Thymus (tissue), 14 donors: Measurements from ENCODE around the gene HECTD1. TPM values are rescaled to one million over a fixed set of nuclear protein-coding genes. Genes with fewer than 3 reads are reported as not detected.
"Not testable (repeated sequence)": the region's sequence is repeated elsewhere in the genome, so short reads cannot be mapped to it uniquely, and the experiment has no call there.

Experiments
- DNase-seq, 9 donors: peaks; one replicate each; pipeline ENCODE4 v3.0.0-alpha.2; 2013; ENCODE audit warnings: low spot score in 9 of 9, low read depth in 6 of 9, missing footprints in 1 of 9
- H3K27ac ChIP-seq, 2 donors: one replicate each; pipeline ENCODE4 v1.5.1; 2013; ENCODE audit warnings: control low read depth in 1 of 2, low read depth in 1 of 2, low read length in 1 of 2, mild to moderate bottlenecking in 1 of 2, moderate library complexity in 1 of 2
- H3K27me3 ChIP-seq, 2 donors: one replicate each; pipeline ENCODE4 v1.5.1; 2013; ENCODE audit warnings: low read length in 1 of 2; ENCODE audit not compliant: control insufficient read depth in 2 of 2, insufficient read depth in 1 of 2
- H3K36me3 ChIP-seq, 2 donors: one replicate each; pipeline ENCODE4 v1.5.1; 2013; ENCODE audit warnings: low read length in 1 of 2, mild to moderate bottlenecking in 1 of 2, moderate library complexity in 1 of 2; ENCODE audit not compliant: control insufficient read depth in 2 of 2, insufficient read depth in 2 of 2
- H3K4me1 ChIP-seq, 2 donors: one replicate each; pipeline ENCODE4 v1.5.1; 2013; ENCODE audit warnings: low read length in 2 of 2; ENCODE audit not compliant: control insufficient read depth in 2 of 2, insufficient read depth in 2 of 2
- H3K4me3 ChIP-seq, 2 donors: one replicate each; pipeline ENCODE4 v1.5.1; 2013; ENCODE audit warnings: low read length in 2 of 2, control low read depth in 1 of 2, mild to moderate bottlenecking in 1 of 2
- H3K9me3 ChIP-seq, 2 donors: one replicate each; pipeline ENCODE4 v1.5.1; 2013; ENCODE audit warnings: low read length in 1 of 2, mild to moderate bottlenecking in 1 of 2; ENCODE audit not compliant: control insufficient read depth in 2 of 2, insufficient read depth in 1 of 2
- WGBS: extraction: QIAGEN DNeasy Blood & Tissue Kit; methylation state at CpG from one replicate; pipeline ENCODE4 v1.1.7; 2013; 5-methylcytosine and 5-hydroxymethylcytosine counted together
- long read RNA-seq, 10 donors: transcript quantifications; one replicate each; lab custom pipeline, GENCODE V29; 2026
- polyA plus RNA-seq: library from polyadenylated mRNA; stranded (reverse); fragments of 200-250 nt; gene quantifications from one replicate; pipeline ENCODE4 v1.2.3, GENCODE V29; 2013
- total RNA-seq: library from RNA; stranded (reverse); fragments of 120-200 nt; gene quantifications from one replicate; pipeline ENCODE4 v1.2.4, GENCODE V29; 2013
- donor health status: healthy.

Gene HECTD1
- 74.3 TPM for total RNA-seq
- 46.0 TPM for polyA plus RNA-seq
- long read RNA-seq, donor 1 = 0 reads
- long read RNA-seq, donor 2 = 0 reads
- long read RNA-seq, donor 3, partial matches to known transcripts = 0 of 2 reads
- long read RNA-seq, donor 3, other reads (novel, unspliced or antisense) = 0 of 2 reads
- long read RNA-seq, donor 4, partial matches to known transcripts = 0 of 1 reads
- long read RNA-seq, donor 4, other reads (novel, unspliced or antisense) = 0 of 1 reads
- long read RNA-seq, donor 5, partial matches to known transcripts = 0 of 2 reads
- long read RNA-seq, donor 5, other reads (novel, unspliced or antisense) = 0 of 2 reads
- long read RNA-seq, donor 6, partial matches to known transcripts = 0 of 1 reads
- long read RNA-seq, donor 6, other reads (novel, unspliced or antisense) = 0 of 1 reads
- long read RNA-seq, donor 7, full-length matches to known transcripts = 4 of 4 reads
- long read RNA-seq, donor 7, partial matches to known transcripts = 0 of 4 reads
- long read RNA-seq, donor 7, other reads (novel, unspliced or antisense) = 0 of 4 reads
- long read RNA-seq, donor 8 = 0 reads
- long read RNA-seq, donor 9, partial matches to known transcripts = 0 of 1 reads
- long read RNA-seq, donor 9, other reads (novel, unspliced or antisense) = 0 of 1 reads
- long read RNA-seq, donor 10, partial matches to known transcripts = 0 of 3 reads
- long read RNA-seq, donor 10, other reads (novel, unspliced or antisense) = 0 of 3 reads

DNA sequence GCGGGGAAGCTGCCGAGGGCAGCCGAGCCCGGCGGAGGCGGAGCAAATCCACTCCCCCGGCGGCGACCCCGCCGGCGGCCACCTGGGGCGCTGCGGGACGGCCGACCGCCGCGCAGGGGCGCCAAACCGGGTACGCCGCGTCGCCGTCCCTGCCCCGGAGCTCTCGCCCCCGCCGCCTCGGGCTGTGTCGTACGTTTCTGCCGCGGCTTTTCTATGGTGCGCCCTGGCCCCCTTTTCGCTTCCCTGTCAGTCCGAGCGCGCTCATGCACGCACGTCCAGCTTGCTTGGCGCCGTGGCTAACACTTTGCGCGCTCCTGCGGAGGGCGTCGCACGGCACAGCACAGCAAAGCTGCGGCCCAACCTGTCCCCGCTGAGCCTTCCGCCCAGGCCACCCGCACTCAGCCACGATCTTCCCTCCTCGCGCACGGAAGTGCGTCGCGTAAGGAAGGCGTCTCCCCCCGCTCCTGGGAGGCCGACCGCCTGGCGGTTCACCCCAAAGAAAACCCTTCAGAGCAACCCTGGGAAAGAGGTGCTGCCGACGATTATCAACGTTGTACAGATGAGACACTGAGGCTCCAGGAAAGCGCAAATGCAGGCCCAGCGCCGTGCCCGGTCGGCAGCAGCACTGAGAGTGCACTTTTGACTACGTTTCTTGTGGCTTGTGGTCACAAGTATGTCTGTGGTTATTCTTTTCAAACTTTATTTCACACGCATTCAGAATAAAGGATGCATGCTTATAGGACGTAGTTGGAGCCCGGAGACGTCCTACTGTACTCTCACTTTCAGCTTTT is at the start of gene HECTD1:
Gene HECTD1, minus strand, starts transcription at position 39 of the 791 bp plus-strand sequence. CDS start 1,857 bp downstream, outside the sequence.
- Histone ChIP-seq H3K36me3 (no peaks in the 10 kb centered on the region), H3K9me3 (no peaks in the 10 kb centered on the region), H3K4me1 (peaks cover 11 to 12% of the 10 kb centered on the region in 2 donors), H3K27me3 (no peaks in the 10 kb centered on the region), H3K4me3 (peak within 1 kb of the TSS; percentile 82 to 94), H3K27ac (peak within 1 kb of the TSS; percentile 92 to 99)
- under 1% methylated on average over 79 of the region's 79 CpGs for WGBS
- DNase-seq = peak; percentile 69 to 91 (median 78)

DNA sequence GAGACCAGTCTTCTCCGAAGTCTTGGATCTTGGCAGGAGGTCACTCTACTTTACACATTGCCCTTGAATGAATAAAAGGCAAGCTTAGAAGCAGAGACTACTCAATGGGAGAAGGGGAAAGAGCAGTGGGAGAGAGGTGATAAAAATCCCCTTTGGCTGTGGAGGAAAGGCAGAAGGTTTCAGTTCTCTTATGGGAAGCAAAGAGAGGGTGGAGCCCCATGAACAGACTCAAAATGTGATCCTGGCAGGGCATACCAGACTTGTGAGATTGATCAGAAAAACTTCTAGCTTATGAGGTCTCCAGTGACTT is 49.6 kb upstream of the HECTD1 start:
- Histone ChIP-seq H3K9me3 (no peaks in the 10 kb centered on the region), H3K4me3 (no peak overlapping the region), H3K36me3 (no peaks in the 10 kb centered on the region), H3K27me3 (no peaks in the 10 kb centered on the region), H3K27ac (no peak overlapping the region), H3K4me1 (no peaks in the 10 kb centered on the region)
- WGBS = 98% methylated on average over 1 of the region's 1 CpG
- no peak for DNase-seq

DNA sequence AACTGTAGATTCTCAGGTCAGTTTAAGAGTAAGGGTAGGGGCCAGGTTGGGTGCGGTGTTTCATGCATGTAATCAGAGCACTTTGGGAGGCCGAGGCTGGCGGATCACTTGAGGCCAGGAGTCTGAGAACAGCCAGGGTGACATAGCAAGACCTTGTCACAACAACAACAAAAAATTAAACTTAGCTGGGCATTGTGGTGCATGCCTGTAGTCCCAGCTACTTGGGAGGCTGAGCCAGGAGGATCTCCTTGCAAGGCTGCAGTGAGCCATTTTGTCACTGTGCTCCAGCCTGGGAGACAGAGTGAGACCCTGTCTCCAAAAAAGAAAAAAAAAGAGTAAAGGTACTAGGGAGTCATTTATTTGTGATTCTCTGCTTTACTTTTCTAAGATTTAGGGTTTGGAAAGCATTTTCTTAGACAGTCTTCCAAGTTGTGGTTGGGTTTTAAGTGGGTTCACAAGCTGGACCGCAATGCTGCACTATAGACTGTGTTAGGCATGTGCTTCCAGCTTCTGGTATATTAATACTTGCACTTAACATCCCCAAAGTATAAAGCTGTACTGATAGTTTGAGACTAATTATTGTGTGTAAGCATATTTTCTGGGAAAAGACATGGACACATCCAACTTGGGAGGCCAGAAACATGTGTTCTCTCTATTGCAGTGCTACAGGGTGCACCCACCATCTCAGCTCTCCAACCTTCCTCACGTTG is 49.1 kb upstream of the HECTD1 start:
- Histone ChIP-seq H3K4me1 (no peaks in the 10 kb centered on the region), H3K36me3 (no peaks in the 10 kb centered on the region), H3K9me3 (no peaks in the 10 kb centered on the region), H3K27me3 (no peaks in the 10 kb centered on the region), H3K27ac (no peak overlapping the region), H3K4me3 (no peak overlapping the region)
- 96% methylated on average over 5 of the region's 5 CpGs for WGBS
- DNase-seq = no peak

DNA sequence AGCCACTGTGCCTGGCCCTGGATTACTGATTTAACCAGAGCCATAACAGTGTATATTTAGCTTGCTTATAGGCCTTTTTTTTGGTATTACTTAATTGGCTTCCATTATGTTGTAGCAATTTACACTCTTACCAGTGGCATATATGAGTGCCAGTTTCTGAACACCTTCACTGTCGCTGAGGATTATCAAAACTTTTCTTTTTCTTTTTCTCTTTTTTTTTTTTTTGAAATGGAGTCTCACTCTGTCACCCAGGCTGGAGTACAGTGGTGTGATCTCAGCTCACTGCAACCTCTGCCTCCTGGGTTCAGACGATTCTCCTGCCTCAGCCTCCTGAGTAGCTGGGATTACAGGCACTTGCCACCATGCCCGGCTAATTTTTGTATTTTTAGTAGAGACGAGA is 48.3 kb upstream of the HECTD1 start:
- H3K9me3 ChIP-seq, H3K27me3 ChIP-seq, H3K27ac ChIP-seq, H3K4me3 ChIP-seq, H3K4me1 ChIP-seq, DNase-seq, H3K36me3 ChIP-seq: not testable (repeated sequence)
- WGBS = 94% methylated on average over 4 of the region's 4 CpGs

DNA sequence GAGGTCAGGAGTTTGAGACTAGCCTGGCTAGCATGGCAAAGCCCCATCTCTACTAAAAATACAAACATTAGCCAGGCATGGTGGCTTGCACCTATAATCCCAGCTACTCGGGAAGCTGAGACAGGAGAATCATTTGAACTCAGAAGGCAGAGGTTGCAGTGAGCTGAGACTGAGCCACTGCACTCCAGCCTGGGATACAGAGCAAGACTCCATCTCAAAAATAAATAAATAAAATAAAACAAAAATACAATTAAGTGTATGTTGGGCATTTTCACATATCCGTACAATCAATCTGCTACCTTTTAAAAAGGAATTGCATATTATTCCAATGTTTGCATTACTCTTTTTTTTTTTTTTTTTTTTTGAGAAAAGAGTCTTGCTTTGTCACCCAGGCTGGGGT is 47.7 kb upstream of the HECTD1 start:
- Histone ChIP-seq H3K4me1 (no peaks in the 10 kb centered on the region), H3K27me3 (no peaks in the 10 kb centered on the region), H3K36me3 (no peaks in the 10 kb centered on the region), H3K27ac (no peak overlapping the region), H3K4me3 (no peak overlapping the region), H3K9me3 (no peaks in the 10 kb centered on the region)
- DNase-seq = no peak
- 98% methylated on average over 2 of the region's 2 CpGs for WGBS

DNA sequence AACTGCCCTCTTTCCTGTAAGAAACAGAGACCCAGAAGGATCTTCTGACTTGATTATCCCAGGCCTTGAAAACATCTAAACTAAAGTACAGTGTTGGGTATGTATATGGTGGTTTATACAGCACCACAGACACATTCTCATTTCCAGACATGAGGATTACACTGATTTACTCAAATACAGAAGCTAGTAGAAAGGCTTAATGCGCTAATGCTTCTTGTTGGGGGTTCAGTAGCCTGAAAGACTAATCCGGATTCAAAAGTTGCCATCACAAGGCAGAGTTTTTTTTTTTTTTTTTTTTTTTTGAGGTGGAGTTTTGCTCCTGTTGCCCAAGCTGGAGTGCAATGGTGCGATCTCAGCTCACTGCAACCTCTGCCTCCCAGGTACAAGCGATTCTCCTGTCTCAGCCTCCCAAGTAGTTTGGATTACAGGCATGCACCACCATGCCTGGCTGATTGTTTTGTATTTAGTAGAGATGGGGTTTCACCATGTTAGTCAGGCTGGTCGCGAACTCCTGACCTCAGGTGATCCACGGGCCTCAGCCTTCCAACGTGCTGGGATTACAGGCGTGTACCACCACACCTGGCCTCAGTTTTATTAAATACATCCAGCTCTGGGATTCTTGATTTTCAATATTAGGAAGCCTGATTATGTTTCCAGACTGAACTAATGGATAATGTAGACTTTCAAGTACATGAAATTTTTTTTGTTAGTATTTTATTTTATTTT is 46.3 kb upstream of the HECTD1 start:
- no peak for DNase-seq
- Histone ChIP-seq H3K4me1 (no peaks in the 10 kb centered on the region), H3K36me3 (no peaks in the 10 kb centered on the region), H3K9me3 (no peaks in the 10 kb centered on the region), H3K27ac (no peak overlapping the region), H3K27me3 (no peaks in the 10 kb centered on the region), H3K4me3 (no peak overlapping the region)
- WGBS = 97% methylated on average over 9 of the region's 9 CpGs

DNA sequence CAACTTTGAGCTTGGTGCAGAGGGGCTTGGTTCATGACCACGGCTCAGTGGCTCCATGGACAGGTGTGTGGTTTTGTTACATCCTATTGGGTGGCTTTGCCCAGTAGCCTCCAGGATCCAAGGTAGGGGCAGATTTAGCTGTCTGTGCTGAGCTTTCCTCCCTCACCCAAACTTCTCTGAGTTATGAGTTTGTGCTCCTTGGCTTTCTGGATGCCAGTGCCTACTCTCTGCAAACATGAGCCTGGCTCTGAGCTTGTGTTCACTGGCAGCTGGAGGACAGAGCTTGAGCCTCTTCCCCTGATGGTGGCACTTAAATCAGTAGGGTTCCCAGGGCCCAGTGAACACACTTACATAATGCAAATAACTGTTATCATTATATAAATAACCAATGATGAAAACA is 45.3 kb upstream of the HECTD1 start:
- WGBS = 81% methylated on average over 1 of the region's 1 CpG
- no peak overlapping the region for H3K27ac ChIP-seq
- H3K4me3 ChIP-seq = no peak overlapping the region
- DNase-seq = no peak
- H3K36me3 ChIP-seq = no peaks in the 10 kb centered on the region
- no peaks in the 10 kb centered on the region for H3K9me3 ChIP-seq
- no peaks in the 10 kb centered on the region for H3K27me3 ChIP-seq
- H3K4me1 ChIP-seq = no peaks in the 10 kb centered on the region

DNA sequence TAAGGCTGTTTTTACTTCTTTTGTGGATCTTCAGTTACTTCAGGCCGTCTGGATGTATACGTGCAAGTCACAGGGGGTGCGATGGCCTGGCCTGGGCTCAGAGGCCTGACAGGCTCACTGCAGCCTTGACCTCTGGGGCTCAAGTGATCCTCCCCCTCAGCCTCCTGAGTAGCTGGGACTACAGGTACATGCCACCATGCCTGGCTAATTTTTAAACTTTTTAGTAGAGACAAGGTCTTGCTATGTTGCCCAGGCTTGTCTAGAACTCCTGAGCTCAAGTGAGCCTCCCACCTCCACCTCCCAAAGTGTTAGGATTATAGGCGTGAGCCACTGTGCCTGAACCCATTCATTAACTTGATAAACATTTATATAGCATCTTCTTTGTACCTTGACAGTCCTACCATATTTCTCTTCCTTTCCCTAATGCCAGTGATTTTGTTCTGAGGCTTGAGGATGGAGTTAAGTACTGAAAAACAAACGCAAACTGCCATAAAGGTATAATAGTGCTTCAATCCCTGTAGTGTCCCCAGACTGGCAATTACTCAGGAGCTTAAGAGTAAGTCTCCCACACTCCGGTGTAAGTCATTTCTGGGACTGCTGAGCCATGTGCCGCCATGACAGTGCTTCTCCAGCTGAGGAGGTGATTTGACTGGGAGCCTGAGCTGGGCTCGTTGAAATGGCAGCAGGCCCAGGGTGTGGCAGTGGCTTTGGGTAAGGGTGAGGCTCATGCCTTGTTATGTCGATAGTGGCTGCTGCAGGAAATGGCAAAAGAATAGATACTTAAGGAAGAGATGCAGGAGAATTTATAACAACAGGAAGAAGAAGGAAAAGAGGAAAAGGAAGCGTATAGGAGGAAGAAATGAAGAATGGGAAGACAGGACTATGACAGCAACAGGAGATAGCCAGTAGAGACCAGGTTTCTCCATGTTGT is 43.7 kb upstream of the HECTD1 start:
- no peak overlapping the region for H3K27ac ChIP-seq

More for the DNA sequence above, 43.7 kb upstream of the HECTD1 start:
- Histone ChIP-seq H3K27me3 (no peaks in the 10 kb centered on the region), H3K9me3 (no peaks in the 10 kb centered on the region), H3K4me1 (no peaks in the 10 kb centered on the region), H3K4me3 (no peak overlapping the region), H3K36me3 (no peaks in the 10 kb centered on the region)
- 80% methylated on average over 10 of the region's 10 CpGs for WGBS
- DNase-seq = no peak
